Transverse colon (tissue), 4 donors: Measurements from ENCODE around the gene GP1BB.

Source experiments
- CTCF ChIP-seq, 5 experiments: fragments of 200-600 bp in 3 of 5; fragments of 450-650 bp in 2 of 5; sonication (generic) in 3 of 5; IDR thresholded peaks; 1 replicate in 2 of 5; 2 replicates in 3 of 5; pipeline ENCODE4 v1.5.1; 2016 to 2017; ENCODE audit warnings: antibody characterized with exemption in 5 of 5, inconsistent platforms in 3 of 5, mild to moderate bottlenecking in 2 of 5, moderate library complexity in 1 of 5
- EP300 ChIP-seq: sonication (generic); formaldehyde crosslinking; IDR thresholded peaks from one replicate; pipeline ENCODE4 v1.6.1; 2017; ENCODE audit warnings: antibody characterized with exemption, low read depth
- POLR2A ChIP-seq: fragments of 450-650 bp; IDR thresholded peaks from one replicate; pipeline ENCODE4 v1.6.1; 2016; ENCODE audit warnings: antibody characterized with exemption, mild to moderate bottlenecking, moderate library complexity
- POLR2AphosphoS5 ChIP-seq, 3 donors: sonication (generic); formaldehyde crosslinking; IDR thresholded peaks; one replicate each; pipeline ENCODE4 v1.6.1; 2016; ENCODE audit warnings: antibody characterized with exemption in 3 of 3

- no peak for TF ChIP-seq POLR2AphosphoS5 (IDR thresholded peaks at IDR 0.05)
- TF ChIP-seq CTCF (IDR thresholded peaks at IDR 0.05), result no peak
- no peak for TF ChIP-seq POLR2A
- no peak for TF ChIP-seq EP300
Observed at GRCh38 chr22:19700790-19701419, 22.4 kb upstream of the GP1BB start.
